ENCODE measurements around the gene FDX1. TPM values are rescaled to one million over a fixed set of nuclear protein-coding genes. Genes with fewer than 3 reads are reported as not detected.

Gene FDX1
- polyA plus RNA-seq, 3 donors, result 17.0 to 19.0 (median 17.3) TPM

- no peak for DNase-seq
Measured at GRCh38 chr11:110497231-110497978, 67.7 kb downstream of the FDX1 start.

GRCh38 chr11:110501428-110501827, 71.7 kb downstream of the FDX1 start:
- DNase-seq, result no peak

- no peak for DNase-seq
Measured at GRCh38 chr11:110505528-110506284, 76.0 kb downstream of the FDX1 start.

GRCh38 chr11:110507328-110507727, 77.6 kb downstream of the FDX1 start:
- DNase-seq, result no peak

- DNase-seq, result no peak
Measured at GRCh38 chr11:110508786-110509185, 79.0 kb downstream of the FDX1 start.

GRCh38 chr11:110509472-110509871, 79.7 kb downstream of the FDX1 start:
- no peak for DNase-seq

- DNase-seq, result no peak
Measured at GRCh38 chr11:110512026-110512425, 82.3 kb downstream of the FDX1 start.

- DNase-seq, result no peak
Measured at GRCh38 chr11:110513259-110513801, 83.6 kb downstream of the FDX1 start.

GRCh38 chr11:110513846-110514437, 84.2 kb downstream of the FDX1 start:
- DNase-seq, result no peak

Other genes with a start within 250 kb of the FDX1 start
- 100 to 1,000 TPM; 117 to 148 (median 128) TPM for gene RDX, start 133.3 kb upstream of the FDX1 start, polyA plus RNA-seq (ENCODE audit: insufficient read length in 3 of 3)